ENCODE data around the gene TMEM144. TPM values are rescaled to one million over a fixed set of nuclear protein-coding genes. Genes with fewer than 3 reads are reported as not detected.

TMEM144 gene
- total RNA-seq, 4 donors from 2014 or later = 7.4 to 67.1 (median 45.2) TPM

DNA sequence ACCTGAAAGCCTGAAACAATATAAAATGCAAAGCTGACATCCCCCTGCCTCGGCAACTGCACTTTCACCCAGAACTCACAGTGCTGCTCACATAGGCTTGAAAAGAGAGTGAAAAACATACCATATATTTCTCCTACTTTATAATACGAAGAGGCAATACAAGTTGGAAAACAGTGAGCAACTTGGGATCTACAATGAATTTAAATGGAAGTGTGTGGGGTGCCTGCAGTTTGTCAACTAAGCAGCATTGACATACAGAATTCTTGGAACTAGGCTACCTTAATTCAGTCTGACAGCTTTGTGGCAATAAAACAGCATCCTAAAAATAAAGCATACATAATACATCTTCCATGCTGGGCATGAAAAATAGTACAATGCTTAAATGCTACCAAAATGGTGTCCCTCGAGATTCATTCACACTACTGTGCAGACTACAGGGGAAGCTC is 45.5 kb upstream of the TMEM144 start:
- no peaks in the 10 kb centered on the region for H3K9me3 ChIP-seq
- H3K4me3 ChIP-seq = peak overlapping the region in 1 of 4 donors; percentile 13
- no peaks in the 10 kb centered on the region for H3K27me3 ChIP-seq
- DNase-seq = no peak
- peak overlapping the region in 2 of 4 donors; percentile 16 to 25 for H3K27ac ChIP-seq
- no peaks in the 10 kb centered on the region for H3K36me3 ChIP-seq
- H3K4me1 ChIP-seq = no peaks in the 10 kb centered on the region
- TF ChIP-seq POLR2A (IDR thresholded peaks at IDR 0.05) (no peak), CTCF (IDR thresholded peaks at IDR 0.05) (no peak)

- H3K27ac ChIP-seq = peak overlapping the region in 1 of 4 donors; percentile 10
- no peaks in the 10 kb centered on the region for H3K27me3 ChIP-seq
- TF ChIP-seq POLR2A (IDR thresholded peaks at IDR 0.05) (no peak), CTCF (IDR thresholded peaks at IDR 0.05) (no peak)
- H3K36me3 ChIP-seq = no peaks in the 10 kb centered on the region
- H3K4me1 ChIP-seq = no peaks in the 10 kb centered on the region
- H3K4me3 ChIP-seq = peak overlapping the region in 1 of 4 donors; percentile 61
- DNase-seq = no peak
- H3K9me3 ChIP-seq = no peaks in the 10 kb centered on the region
Measured at GRCh38 chr4:158166701-158167100, 43.6 kb upstream of the TMEM144 start.

GRCh38 chr4:158168606-158169005 is 41.7 kb upstream of the TMEM144 start:
- H3K4me1 ChIP-seq = peaks cover 0 to 9% (median 0%) of the 10 kb centered on the region in 4 donors
- H3K27me3 ChIP-seq = no peaks in the 10 kb centered on the region
- TF ChIP-seq POLR2A (IDR thresholded peaks at IDR 0.05) = no peak
- TF ChIP-seq CTCF (IDR thresholded peaks at IDR 0.05) = no peak
- no peak for DNase-seq
- no peaks in the 10 kb centered on the region for H3K9me3 ChIP-seq
- peak overlapping the region in 2 of 4 donors; percentile 48 to 78 for H3K27ac ChIP-seq
- no peaks in the 10 kb centered on the region for H3K36me3 ChIP-seq
- H3K4me3 ChIP-seq = peak overlapping the region in 2 of 4 donors; percentile 13 to 61

DNA sequence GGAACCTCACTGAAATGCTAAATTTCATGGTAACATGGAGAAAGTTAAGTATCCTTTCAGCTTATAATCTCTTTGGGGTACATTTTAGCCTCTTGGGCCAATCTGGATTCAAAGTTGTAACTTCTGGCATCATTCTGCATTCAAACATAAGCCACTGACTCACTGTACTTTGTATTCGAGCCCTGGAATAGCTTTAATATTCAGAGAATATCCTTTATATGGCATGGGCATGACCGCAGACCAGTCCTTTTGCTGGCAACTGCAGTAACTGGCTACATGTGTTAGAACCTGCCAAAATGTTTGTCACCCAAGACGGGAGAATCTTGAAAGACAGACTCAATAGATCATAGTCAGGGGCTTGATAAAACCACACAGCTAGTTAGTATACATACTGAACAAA is 40.8 kb upstream of the TMEM144 start:
- TF ChIP-seq CTCF (IDR thresholded peaks at IDR 0.05) (no peak), POLR2A (IDR thresholded peaks at IDR 0.05) (no peak)
- Histone ChIP-seq H3K9me3 (no peaks in the 10 kb centered on the region), H3K4me3 (peak overlapping the region; percentile 26 to 61 (median 43)), H3K27ac (peak overlapping the region in 2 of 4 donors; percentile 73 to 78), H3K36me3 (no peaks in the 10 kb centered on the region), H3K27me3 (no peaks in the 10 kb centered on the region), H3K4me1 (peaks cover 0 to 14% (median 0%) of the 10 kb centered on the region in 4 donors)
- DNase-seq = no peak

DNA sequence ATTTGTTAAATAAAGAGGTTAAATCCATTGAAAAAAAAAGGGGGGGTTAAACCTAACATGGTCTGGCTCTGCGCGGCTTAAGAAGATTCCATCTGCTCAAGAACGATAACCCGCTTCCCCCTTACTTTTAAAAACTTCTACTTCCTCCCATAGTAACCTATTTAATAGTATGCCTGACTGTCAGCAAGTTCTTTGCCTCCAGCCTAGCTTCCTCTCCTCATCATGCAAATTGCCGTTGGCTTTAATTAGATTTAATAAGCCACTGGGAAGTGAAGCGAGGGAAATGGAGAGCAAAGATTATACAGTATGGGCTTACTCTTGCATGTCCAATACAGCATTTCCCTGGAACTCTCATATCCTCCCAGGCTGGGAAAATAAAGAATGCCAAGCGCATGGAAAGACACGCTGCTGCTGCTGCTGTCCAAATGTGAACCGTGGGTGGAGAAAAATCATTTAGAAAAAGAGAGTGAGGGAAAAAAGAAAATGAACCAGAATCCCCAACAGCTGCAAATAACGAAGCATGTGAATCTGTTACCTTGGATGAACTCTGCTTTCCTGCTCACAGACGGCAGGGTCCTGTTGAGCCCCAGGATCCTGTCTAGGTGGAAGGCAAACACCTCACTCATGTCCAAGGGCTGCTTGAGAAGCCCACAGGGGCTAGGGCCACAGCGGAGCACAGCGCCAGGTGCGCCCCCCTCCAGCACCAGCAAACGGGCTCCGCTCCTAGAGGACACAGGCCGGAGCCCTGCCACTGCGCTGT is 40.2 kb upstream of the TMEM144 start:
- TF ChIP-seq POLR2A (IDR thresholded peaks at IDR 0.05) (no peak), CTCF (IDR thresholded peaks at IDR 0.05) (no peak)
- peak overlapping the region; percentile 37 to 78 (median 66) for H3K27ac ChIP-seq
- H3K27me3 ChIP-seq = no peaks in the 10 kb centered on the region
- H3K4me3 ChIP-seq = peak overlapping the region; percentile 26 to 61 (median 43)
- no peaks in the 10 kb centered on the region for H3K36me3 ChIP-seq
- H3K4me1 ChIP-seq = peaks cover 0 to 14% (median 0%) of the 10 kb centered on the region in 4 donors
- no peaks in the 10 kb centered on the region for H3K9me3 ChIP-seq
- DNase-seq = no peak
